Spleen (tissue), 11 donors: Measurements from ENCODE around the gene TMEM117. TPM values are rescaled to one million over a fixed set of nuclear protein-coding genes. Genes with fewer than 3 reads are reported as not detected.
"Not testable (repeated sequence)": the region's sequence is repeated elsewhere in the genome, so short reads cannot be mapped to it uniquely, and the experiment has no call there.

Experiments used
- DNase-seq: peaks from one replicate; pipeline ENCODE4 v3.0.0-alpha.2; 2020
- H3K27ac ChIP-seq, 8 donors: fragments of 200-600 bp; sonication (generic) in 7 of 8; 1 replicate in 4 of 8; 2 replicates in 4 of 8; pipeline versions ENCODE4 v1.5.0 to v1.8.0; 2016 to 2021; ENCODE audit warnings: inconsistent platforms in 4 of 8, mild to moderate bottlenecking in 4 of 8, moderate library complexity in 1 of 8
- H3K27me3 ChIP-seq, 7 donors: fragments of 200-600 bp; sonication (generic) in 6 of 7; replicated peaks in 1 of 7; 1 replicate in 4 of 7; 2 replicates in 3 of 7; pipeline versions ENCODE4 v1.5.0 to v1.8.0; 2016 to 2021; ENCODE audit warnings: inconsistent platforms in 3 of 7, mild to moderate bottlenecking in 1 of 7
- H3K36me3 ChIP-seq, 6 donors: fragments of 200-600 bp; sonication (generic) in 5 of 6; 1 replicate in 4 of 6; 2 replicates in 2 of 6; pipeline versions ENCODE4 v1.5.0 to v1.8.0; 2016 to 2021; ENCODE audit warnings: inconsistent platforms in 2 of 6
- H3K4me1 ChIP-seq, 6 donors: fragments of 200-600 bp; sonication (generic) in 5 of 6; 1 replicate in 3 of 6; 2 replicates in 3 of 6; pipeline versions ENCODE4 v1.5.0 to v1.8.0; 2016 to 2021; ENCODE audit warnings: inconsistent platforms in 3 of 6
- H3K4me3 ChIP-seq, 8 donors: fragments of 200-600 bp; sonication (generic) in 7 of 8; 1 replicate in 4 of 8; 2 replicates in 4 of 8; pipeline versions ENCODE4 v1.5.0 to v1.8.0; 2016 to 2021; ENCODE audit warnings: inconsistent platforms in 4 of 8, mild to moderate bottlenecking in 4 of 8, moderate library complexity in 2 of 8
- H3K9me3 ChIP-seq, 8 donors: fragments of 200-600 bp; sonication (generic) in 7 of 8; 1 replicate in 4 of 8; 2 replicates in 4 of 8; pipeline versions ENCODE4 v1.5.0 to v1.8.0; 2016 to 2021; ENCODE audit warnings: inconsistent platforms in 4 of 8
- CTCF ChIP-seq, 11 experiments: fragments of 200-600 bp in 7 of 11; fragments of 450-650 bp in 4 of 11; sonication (generic) in 4 of 11; IDR thresholded peaks in 8 of 11; conservative IDR thresholded peaks in 3 of 11; 1 replicate in 7 of 11; 2 replicates in 4 of 11; pipeline versions ENCODE4 v1.4.0 to v1.8.0; 2016 to 2021; ENCODE audit warnings: antibody characterized with exemption in 11 of 11, inconsistent platforms in 4 of 11, mild to moderate bottlenecking in 1 of 11
- POLR2A ChIP-seq, 3 donors: fragments of 450-650 bp; IDR thresholded peaks; one replicate each; pipeline ENCODE4 v1.5.1; 2017; ENCODE audit warnings: antibody characterized with exemption in 3 of 3, mild to moderate bottlenecking in 1 of 3
- POLR2AphosphoS5 ChIP-seq, 3 donors: sonication (generic); formaldehyde crosslinking; IDR thresholded peaks; one replicate each; pipeline ENCODE4 v1.5.1; 2017; ENCODE audit warnings: antibody characterized with exemption in 3 of 3
- WGBS, 5 donors: extraction: QIAGEN DNeasy Blood & Tissue Kit in 3 of 5; methylation state at CpG; one replicate each; pipeline versions ENCODE4 v1.1.5 to v1.1.7; 2013 to 2018; 5-methylcytosine and 5-hydroxymethylcytosine counted together
- intact Hi-C: fragments of 100-400 bp; cut with DNase I; formaldehyde crosslinking; loops from one replicate; pipeline ENCODE4 v1.15.0; 2023; ENCODE audit warnings: low total_unique reads
- polyA plus RNA-seq, 3 donors: library from polyadenylated mRNA; stranded (reverse); fragments of 200-250 nt; gene quantifications; one replicate each; pipeline ENCODE4 v1.2.1, GENCODE V29; 2013
- total RNA-seq, 7 donors: library from RNA; depleted of rRNA in 3 of 7; stranded (reverse); fragments of >200 nt in 3 of 7; fragmentation: NEBNext Ultra II Directional in 4 of 7; extraction: Animal tissue kit (Norgen Biotek cat#: 25700) in 4 of 7; gene quantifications; one replicate each; pipeline versions ENCODE4 v1.1.0 to v1.2.1, GENCODE V29; 2016 to 2021
- donor health status: healthy with polysubstance abuse.
- donor health status: DM: no; HTN: no; CAD: no; lungs with moderate emphysema.
- donor health status: DM: no; HTN: no; CAD: no.
- donor health status: Bipolar disorder and iron deficiency.
- donor health status: healthy.
- donor health status: DM: no; HTN: no; CAD: no.
- donor health status: DM: yes; HTN: yes; CAD: no.

Gene TMEM117
- total and polyA plus RNA-seq, 10 donors: 1.7 to 24.5 (median 5.0) TPM

- Histone ChIP-seq H3K9me3 (no peaks in the 10 kb centered on the region), H3K27ac (no peak overlapping the region), H3K4me1 (no peaks in the 10 kb centered on the region), H3K27me3 (no peaks in the 10 kb centered on the region), H3K36me3 (no peaks in the 10 kb centered on the region), H3K4me3 (no peak overlapping the region)
- 96 to 98% (median 97%) methylated on average over 10 to 23 of the region's 23 CpGs for WGBS, 5 donors
- TF ChIP-seq CTCF (IDR thresholded peaks at IDR 0.05 in 8 of 11, conservative IDR thresholded peaks at IDR 0.05 in 3 of 11) (no peak), POLR2A (IDR thresholded peaks at IDR 0.05) (no peak), POLR2AphosphoS5 (IDR thresholded peaks at IDR 0.05) (no peak)
- intact Hi-C loops: no loop called here
- DNase-seq: no peak
Measured at GRCh38 chr12:43863770-43864366, 28.0 kb downstream of the TMEM117 start.

- H3K27me3 ChIP-seq, H3K4me3 ChIP-seq, H3K36me3 ChIP-seq, H3K4me1 ChIP-seq, H3K27ac ChIP-seq, H3K9me3 ChIP-seq, DNase-seq, intact Hi-C loops: not testable (repeated sequence)
- 92 to 98% (median 94%) methylated on average over 5 of the region's 5 CpGs for WGBS, 5 donors
Measured at GRCh38 chr12:43864557-43864956, 28.7 kb downstream of the TMEM117 start.

GRCh38 chr12:43869184-43869583, 33.3 kb downstream of the TMEM117 start:
- H3K27ac ChIP-seq: no peak overlapping the region
- no peaks in the 10 kb centered on the region for H3K9me3 ChIP-seq
- TF ChIP-seq CTCF (IDR thresholded peaks at IDR 0.05 in 8 of 11, conservative IDR thresholded peaks at IDR 0.05 in 3 of 11): no peak
- no peak for TF ChIP-seq POLR2AphosphoS5 (IDR thresholded peaks at IDR 0.05)
- TF ChIP-seq POLR2A (IDR thresholded peaks at IDR 0.05): no peak
- H3K4me1 ChIP-seq: no peaks in the 10 kb centered on the region
- no peaks in the 10 kb centered on the region for H3K27me3 ChIP-seq
- no peak overlapping the region for H3K4me3 ChIP-seq
- 81 to 93% (median 88%) methylated on average over 1 of the region's 1 CpG for WGBS, 5 donors
- DNase-seq: no peak
- H3K36me3 ChIP-seq: no peaks in the 10 kb centered on the region
- intact Hi-C loops: no loop called here

GRCh38 chr12:43869765-43870164, 33.9 kb downstream of the TMEM117 start:
- H3K9me3 ChIP-seq, H3K4me3 ChIP-seq, H3K27ac ChIP-seq, H3K27me3 ChIP-seq, DNase-seq, intact Hi-C loops, H3K36me3 ChIP-seq, H3K4me1 ChIP-seq: not testable (repeated sequence)

GRCh38 chr12:43871258-43871657, 35.4 kb downstream of the TMEM117 start:
- H3K4me1 ChIP-seq, H3K9me3 ChIP-seq, H3K4me3 ChIP-seq, H3K36me3 ChIP-seq, H3K27me3 ChIP-seq, DNase-seq, H3K27ac ChIP-seq, intact Hi-C loops: not testable (repeated sequence)
- 89 to 98% (median 94%) methylated on average over 2 of the region's 2 CpGs for WGBS, 5 donors

GRCh38 chr12:43872396-43872795, 36.5 kb downstream of the TMEM117 start:
- TF ChIP-seq CTCF (IDR thresholded peaks at IDR 0.05 in 8 of 11, conservative IDR thresholded peaks at IDR 0.05 in 3 of 11) (no peak), POLR2AphosphoS5 (IDR thresholded peaks at IDR 0.05) (no peak), POLR2A (IDR thresholded peaks at IDR 0.05) (no peak)
- no peaks in the 10 kb centered on the region for H3K9me3 ChIP-seq
- DNase-seq: no peak
- no peak overlapping the region for H3K4me3 ChIP-seq
- intact Hi-C loops: no loop called here
- H3K36me3 ChIP-seq: no peaks in the 10 kb centered on the region
- no peaks in the 10 kb centered on the region for H3K4me1 ChIP-seq
- no peaks in the 10 kb centered on the region for H3K27me3 ChIP-seq
- WGBS, 5 donors: 85 to 95% (median 92%) methylated on average over 2 of the region's 2 CpGs
- no peak overlapping the region for H3K27ac ChIP-seq
